GM21825 (cell line): ENCODE measurements around the gene SHTN1.

Source experiments
- ATAC-seq: cut with Tn5 transposase; IDR thresholded peaks from one replicate; pipeline ENCODE4 v1.9.1; 2021; ENCODE audit warnings: mild to moderate bottlenecking, moderate library complexity; ENCODE audit not compliant: unreplicated experiment

Gene SHTN1

GRCh38 chr10:116919706-116920105 lies 85.3 kb downstream of the SHTN1 start:
- ATAC-seq: no peak

- ATAC-seq: no peak
These were observed 85.8 kb downstream of the SHTN1 start for GRCh38 chr10:116919164-116919563.

DNA sequence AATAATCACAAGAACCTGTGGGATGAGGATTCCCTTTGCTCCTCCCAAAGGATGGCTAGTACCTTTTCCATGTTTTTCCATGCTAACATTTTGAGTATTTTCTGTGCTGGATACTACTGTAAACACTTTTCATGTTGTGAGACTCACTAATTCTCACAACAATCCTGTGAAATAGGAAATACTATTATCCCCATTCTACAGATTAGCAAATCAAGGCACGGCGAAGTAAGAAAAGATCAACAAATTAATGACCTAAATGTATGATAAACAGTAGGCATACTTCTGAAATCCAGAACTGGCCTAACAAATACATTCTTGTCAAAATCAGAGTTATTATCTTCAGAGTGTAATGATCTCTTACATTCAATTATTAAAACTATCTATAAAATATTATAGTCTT lies 86.4 kb downstream of the SHTN1 start:
- ATAC-seq: no peak

DNA sequence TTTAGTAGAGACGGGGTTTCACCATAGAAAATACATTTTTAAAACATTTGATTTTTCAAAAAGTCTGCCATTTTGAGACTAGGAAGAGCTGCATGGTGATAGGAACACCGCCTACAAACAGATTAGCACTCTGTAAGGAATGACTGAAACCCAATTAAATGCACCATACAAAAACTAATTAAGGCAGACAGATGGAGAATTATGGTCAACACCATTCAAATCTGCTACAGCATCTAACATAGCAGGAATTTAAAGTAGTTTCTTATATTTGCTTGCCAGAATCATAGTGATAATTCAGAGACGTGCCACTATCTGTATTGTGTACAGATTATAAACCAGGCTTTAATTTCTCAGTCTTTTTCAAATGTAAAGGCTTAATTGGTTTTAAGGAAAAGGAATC lies 87.5 kb downstream of the SHTN1 start:
- ATAC-seq: no peak

DNA sequence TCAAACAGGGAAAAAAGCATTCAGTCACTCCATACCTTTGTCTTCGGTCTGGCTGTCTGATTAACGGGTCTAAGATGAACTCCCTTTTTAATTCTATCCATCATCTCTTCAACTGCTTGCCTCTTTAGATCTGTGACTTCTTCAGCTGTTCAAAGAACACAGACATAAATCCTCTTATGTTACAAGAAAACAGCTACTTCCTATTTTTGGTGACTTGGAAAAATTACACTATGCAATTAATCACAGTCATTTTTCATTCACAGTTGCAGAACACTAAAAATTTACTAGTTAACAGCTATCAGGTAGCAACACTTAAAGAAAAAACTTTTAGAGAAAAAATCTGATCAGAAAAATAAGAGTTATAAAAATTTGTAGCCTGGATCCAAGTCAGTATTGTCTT lies 89.6 kb downstream of the SHTN1 start:
- ATAC-seq: no peak

DNA sequence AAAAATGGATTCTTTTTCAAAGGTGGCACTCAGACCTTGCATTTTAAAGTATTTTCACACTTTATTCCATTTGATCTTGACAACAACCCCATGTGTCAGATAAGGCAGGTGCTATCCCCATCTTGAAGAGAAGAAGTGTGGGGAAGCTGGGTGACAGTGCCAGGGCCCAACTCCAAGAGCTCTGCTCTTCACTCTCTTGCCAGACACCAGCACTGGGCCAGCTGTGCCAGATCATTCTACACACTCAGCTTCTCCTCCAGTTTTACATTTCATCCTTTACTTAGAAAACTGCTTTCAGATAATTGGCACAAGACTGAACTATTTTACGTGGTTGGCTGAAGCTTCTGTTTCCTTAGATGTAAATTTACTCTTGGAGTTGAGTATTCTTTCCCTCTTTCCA lies 91.3 kb downstream of the SHTN1 start:
- ATAC-seq: no peak

DNA sequence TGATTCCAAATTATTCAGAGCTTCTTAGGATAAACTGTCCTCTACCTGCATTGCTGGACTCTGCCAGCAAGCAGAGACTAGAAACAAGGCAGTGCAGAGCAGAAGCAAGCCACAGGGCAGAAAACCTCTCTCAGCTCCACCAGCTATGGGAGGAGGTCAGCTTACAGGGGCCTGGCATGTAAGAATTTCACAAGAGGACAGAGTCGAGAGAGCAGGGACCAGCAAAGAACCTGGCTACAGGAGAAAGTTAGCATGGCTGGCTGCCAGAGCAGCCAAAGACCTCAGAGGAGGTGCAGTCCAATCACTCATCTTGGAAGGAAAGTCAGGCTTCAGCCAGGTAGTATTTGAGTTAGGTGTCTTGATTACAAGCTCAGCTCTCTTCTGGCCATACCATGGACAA lies 92.8 kb downstream of the SHTN1 start:
- no peak for ATAC-seq

DNA sequence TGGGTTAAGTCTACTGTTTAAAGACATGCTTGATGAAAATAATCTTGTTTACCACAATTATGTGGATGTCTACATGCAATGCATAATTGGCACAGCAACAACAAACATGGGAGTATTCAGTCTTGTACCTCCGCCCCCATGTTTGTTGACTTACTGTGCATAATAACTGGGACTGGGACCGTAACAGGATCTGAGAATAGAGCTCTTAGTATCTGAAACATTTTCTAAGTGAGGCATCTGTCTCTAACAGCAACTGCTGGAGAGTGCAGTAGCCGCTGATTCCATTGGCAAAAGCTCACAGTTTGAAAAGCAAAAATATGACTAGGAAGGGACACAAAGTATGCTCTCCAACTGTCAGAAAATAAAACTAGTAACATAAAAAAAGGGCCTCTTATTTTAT lies 94.1 kb downstream of the SHTN1 start:
- no peak for ATAC-seq

DNA sequence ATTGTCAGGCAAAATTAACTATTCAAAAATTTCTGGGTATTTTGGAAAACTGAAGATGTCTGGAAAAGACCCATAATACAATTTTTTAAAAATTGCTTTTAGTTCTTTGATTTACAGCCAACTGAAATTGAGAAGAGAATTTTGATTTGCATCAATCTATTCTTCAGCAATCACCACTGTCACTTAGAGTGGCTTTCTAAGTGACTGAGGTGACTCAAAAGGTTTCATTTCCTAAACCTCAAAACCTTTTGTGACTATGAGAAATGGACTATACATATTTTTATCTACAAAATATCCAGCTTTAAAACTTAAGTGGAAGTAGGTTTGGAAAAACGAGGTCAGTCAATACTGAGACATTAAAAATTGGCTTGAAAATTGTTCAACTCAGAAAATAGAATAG lies 95.7 kb downstream of the SHTN1 start:
- no peak for ATAC-seq

- no peak for ATAC-seq
These were observed 97.6 kb downstream of the SHTN1 start for GRCh38 chr10:116907245-116907987.

GRCh38 chr10:116905845-116906210 lies 99.2 kb downstream of the SHTN1 start:
- ATAC-seq: no peak

- no peak for ATAC-seq
These were observed 105.4 kb downstream of the SHTN1 start for GRCh38 chr10:116899626-116900025.

GRCh38 chr10:116893686-116894037 lies 111.3 kb downstream of the SHTN1 start:
- no peak for ATAC-seq

DNA sequence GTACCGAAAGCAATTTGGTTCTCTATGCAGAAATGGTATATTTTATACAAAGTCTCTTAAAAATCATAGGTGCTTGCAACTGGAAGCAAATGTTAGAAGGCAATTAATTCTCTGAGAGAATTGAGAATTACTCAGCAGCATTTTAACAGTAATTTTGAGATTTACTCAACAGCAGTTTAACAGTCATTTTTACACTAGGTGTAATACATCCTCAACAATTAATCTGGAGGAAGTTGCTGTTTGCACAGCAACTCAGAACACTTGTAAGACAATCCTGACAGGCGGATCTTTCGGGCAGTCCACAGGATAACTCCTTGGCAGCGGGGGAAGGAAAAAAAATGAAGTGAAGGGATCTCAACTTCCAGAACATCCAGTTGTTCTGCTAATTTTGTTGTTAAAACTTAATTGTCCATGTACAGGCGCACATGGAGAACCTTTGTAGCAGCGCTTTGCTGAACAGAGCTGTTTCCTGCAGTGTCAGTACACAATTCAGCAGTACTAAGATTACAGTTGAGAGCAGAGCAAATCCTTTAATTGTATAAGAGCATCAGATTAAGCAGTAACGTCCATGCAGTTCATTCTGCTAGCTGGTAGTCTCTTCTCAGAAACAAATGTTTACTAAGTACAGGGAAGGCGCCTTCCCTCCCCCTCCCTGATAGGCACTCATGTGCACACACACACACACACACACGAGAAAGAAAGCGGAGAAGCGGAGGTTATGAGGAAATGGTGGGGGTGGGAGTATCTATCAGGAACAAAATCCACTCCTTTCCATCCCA lies 111.9 kb downstream of the SHTN1 start:
- no peak for ATAC-seq

DNA sequence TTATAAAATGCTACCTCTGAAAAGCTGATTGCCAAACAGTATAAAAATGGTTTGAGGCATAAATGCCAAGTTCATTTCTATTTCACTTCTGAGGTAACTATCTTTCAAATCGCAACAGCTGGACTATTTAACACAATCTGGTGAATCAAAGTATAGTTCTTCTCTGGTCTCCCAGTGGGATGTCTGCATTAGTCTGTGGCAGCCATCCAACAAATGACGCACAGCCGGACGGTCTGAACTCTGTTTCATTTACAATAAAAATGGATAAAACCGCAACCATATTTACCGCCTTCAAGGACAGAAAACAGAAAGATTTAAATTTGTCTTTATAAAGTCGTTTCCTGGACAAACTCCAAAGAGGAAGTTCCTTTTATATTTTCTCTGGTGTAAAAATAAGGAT lies 113.8 kb downstream of the SHTN1 start:
- ATAC-seq: no peak

GRCh38 chr10:116889066-116889465 lies 115.9 kb downstream of the SHTN1 start:
- no peak for ATAC-seq

- ATAC-seq: no peak
These were observed 116.5 kb downstream of the SHTN1 start for GRCh38 chr10:116888380-116889055.

GRCh38 chr10:116886772-116887171 lies 118.2 kb downstream of the SHTN1 start:
- ATAC-seq: no peak

DNA sequence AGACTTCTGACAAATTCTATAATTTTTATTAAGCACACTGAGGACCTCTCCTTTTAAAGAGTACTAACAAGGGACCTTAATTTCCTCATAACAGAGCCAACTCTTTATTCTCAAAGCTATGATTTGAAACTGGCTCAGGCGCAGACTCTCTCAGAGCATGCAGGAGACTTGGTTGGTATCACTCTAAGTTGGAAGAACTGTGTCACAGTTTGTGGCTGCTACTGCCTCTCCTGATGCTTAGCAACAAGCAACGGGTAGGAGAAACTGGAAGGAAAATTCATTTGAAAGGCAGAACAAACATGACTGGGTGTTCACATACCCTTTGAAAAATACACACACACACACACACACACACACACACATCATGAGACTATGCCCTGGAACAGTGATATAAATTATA lies 122.3 kb downstream of the SHTN1 start:
- no peak for ATAC-seq

- ATAC-seq: no peak
These were observed 124.1 kb downstream of the SHTN1 start for GRCh38 chr10:116880716-116881482.

GRCh38 chr10:116879817-116880216 lies 125.2 kb downstream of the SHTN1 start:
- ATAC-seq: no peak
